ENCODE results near the gene RXFP4.

Gene RXFP4

DNA sequence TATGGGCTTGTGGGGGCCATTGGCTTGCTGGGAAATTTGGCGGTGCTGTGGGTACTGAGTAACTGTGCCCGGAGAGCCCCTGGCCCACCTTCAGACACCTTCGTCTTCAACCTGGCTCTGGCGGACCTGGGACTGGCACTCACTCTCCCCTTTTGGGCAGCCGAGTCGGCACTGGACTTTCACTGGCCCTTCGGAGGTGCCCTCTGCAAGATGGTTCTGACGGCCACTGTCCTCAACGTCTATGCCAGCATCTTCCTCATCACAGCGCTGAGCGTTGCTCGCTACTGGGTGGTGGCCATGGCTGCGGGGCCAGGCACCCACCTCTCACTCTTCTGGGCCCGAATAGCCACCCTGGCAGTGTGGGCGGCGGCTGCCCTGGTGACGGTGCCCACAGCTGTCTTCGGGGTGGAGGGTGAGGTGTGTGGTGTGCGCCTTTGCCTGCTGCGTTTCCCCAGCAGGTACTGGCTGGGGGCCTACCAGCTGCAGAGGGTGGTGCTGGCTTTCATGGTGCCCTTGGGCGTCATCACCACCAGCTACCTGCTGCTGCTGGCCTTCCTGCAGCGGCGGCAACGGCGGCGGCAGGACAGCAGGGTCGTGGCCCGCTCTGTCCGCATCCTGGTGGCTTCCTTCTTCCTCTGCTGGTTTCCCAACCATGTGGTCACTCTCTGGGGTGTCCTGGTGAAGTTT lies 550 bp downstream of the RXFP4 start:
- no peaks in the 10 kb centered on the region for H3K27me3 ChIP-seq (ENCODE audit: control insufficient read depth, insufficient read depth, low read length)
- H3K4me3 ChIP-seq (ENCODE audit: low read length), result no peak overlapping the region
- H3K36me3 ChIP-seq (ENCODE audit: control insufficient read depth, insufficient read depth, low read length), result no peaks in the 10 kb centered on the region
- no CpG with 5 or more reads among the region's 29 CpGs for whole genome bisulfite sequencing (ENCODE audit: insufficient coverage, insufficient read length)
- H3K4me1 ChIP-seq (ENCODE audit: control insufficient read depth, insufficient read depth, low read length), result peaks cover 4% of the 10 kb centered on the region; the same call in 1 of the 2 replicates
- H3K9me3 ChIP-seq (ENCODE audit: control insufficient read depth, insufficient read depth, low read length), result no peaks in the 10 kb centered on the region
- H3K27ac ChIP-seq (ENCODE audit: low read length), result no peak overlapping the region
- no peak for DNase-seq (ENCODE audit: low read depth, low spot score)

GRCh38 chr1:155942578-155943141 lies 1.2 kb downstream of the RXFP4 start:
- Histone ChIP-seq H3K27ac (ENCODE audit: low read length) (no peak overlapping the region), H3K4me3 (ENCODE audit: low read length) (no peak overlapping the region), H3K4me1 (ENCODE audit: control insufficient read depth, insufficient read depth, low read length) (peaks cover 4% of the 10 kb centered on the region; the same call in 1 of the 2 replicates), H3K27me3 (ENCODE audit: control insufficient read depth, insufficient read depth, low read length) (no peaks in the 10 kb centered on the region), H3K9me3 (ENCODE audit: control insufficient read depth, insufficient read depth, low read length) (no peaks in the 10 kb centered on the region), H3K36me3 (ENCODE audit: control insufficient read depth, insufficient read depth, low read length) (no peaks in the 10 kb centered on the region; the same call in 1 of the 2 replicates)
- WGBS (ENCODE audit: insufficient coverage, insufficient read length), result no CpG with 5 or more reads among the region's 11 CpGs
- DNase-seq (ENCODE audit: low read depth, low spot score), result no peak

DNA sequence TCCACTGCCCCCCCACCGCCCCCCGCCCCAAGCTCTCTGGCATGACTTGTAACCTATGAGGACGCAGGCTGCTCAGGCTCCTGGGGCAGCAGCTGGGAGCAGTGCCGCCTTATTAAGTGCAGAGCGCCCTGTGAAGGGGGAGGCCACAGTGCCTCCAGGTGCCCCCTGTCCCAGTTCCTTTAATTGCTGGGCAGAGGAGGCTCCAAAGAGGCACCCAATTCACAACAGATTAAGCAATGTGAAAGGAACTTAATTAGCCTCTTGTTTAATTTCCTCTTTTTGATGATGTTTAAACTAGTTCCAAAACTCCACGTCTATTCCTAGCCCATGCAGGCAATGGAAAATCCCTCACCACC lies 3.0 kb downstream of the RXFP4 start:
- H3K36me3 ChIP-seq (ENCODE audit: control insufficient read depth, insufficient read depth, low read length), result no peaks in the 10 kb centered on the region; the same call in 1 of the 2 replicates
- no CpG with 5 or more reads among the region's 6 CpGs for WGBS (ENCODE audit: insufficient coverage, insufficient read length)
- H3K4me3 ChIP-seq (ENCODE audit: low read length), result no peak overlapping the region
- no peaks in the 10 kb centered on the region for H3K27me3 ChIP-seq (ENCODE audit: control insufficient read depth, insufficient read depth, low read length)
- no peak for DNase-seq (ENCODE audit: low read depth, low spot score)
- H3K9me3 ChIP-seq (ENCODE audit: control insufficient read depth, insufficient read depth, low read length), result no peaks in the 10 kb centered on the region
- peaks cover 4% of the 10 kb centered on the region; the same call in 1 of the 2 replicates for H3K4me1 ChIP-seq (ENCODE audit: control insufficient read depth, insufficient read depth, low read length)
- H3K27ac ChIP-seq (ENCODE audit: low read length), result no peak overlapping the region

DNA sequence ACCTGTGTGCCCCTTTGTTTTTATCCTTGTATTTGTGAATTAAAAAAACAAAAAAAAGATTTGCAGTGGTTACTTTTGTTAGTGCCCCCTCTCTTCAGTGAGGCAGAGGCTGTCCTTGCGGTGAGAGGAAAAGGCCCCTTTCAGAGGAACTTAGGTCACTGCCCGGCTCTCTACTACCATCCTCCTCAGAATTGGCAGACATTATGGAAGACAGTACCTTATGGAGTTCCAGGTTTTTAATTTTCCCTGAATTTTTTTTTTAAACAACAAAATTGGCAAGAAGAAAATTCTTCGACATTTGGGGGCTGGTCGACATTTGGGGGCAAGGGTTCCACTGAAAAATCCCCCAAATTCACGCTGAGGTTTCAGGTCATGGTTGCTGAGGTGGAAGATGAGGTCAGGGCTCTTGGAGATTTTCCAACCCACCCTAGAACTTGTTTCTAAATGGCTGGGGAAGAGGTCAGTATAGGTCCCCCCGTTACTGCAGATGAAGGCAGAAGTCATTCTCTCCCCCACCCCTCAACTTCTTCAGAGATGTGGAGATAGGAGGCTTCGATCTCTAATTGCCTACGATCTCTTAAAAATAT lies 5.3 kb downstream of the RXFP4 start:
- H3K4me1 ChIP-seq (ENCODE audit: control insufficient read depth, insufficient read depth, low read length), result peaks cover 3% of the 10 kb centered on the region; the same call in 1 of the 2 replicates
- H3K9me3 ChIP-seq (ENCODE audit: control insufficient read depth, insufficient read depth, low read length), result no peaks in the 10 kb centered on the region
- no peak for DNase-seq (ENCODE audit: low read depth, low spot score)
- WGBS (ENCODE audit: insufficient coverage, insufficient read length), result no CpG with 5 or more reads among the region's 8 CpGs
- H3K27ac ChIP-seq (ENCODE audit: low read length), result no peak overlapping the region
- H3K27me3 ChIP-seq (ENCODE audit: control insufficient read depth, insufficient read depth, low read length), result no peaks in the 10 kb centered on the region
- H3K36me3 ChIP-seq (ENCODE audit: control insufficient read depth, insufficient read depth, low read length), result peaks cover 18% of the 10 kb centered on the region
- no peak overlapping the region for H3K4me3 ChIP-seq (ENCODE audit: low read length)

DNA sequence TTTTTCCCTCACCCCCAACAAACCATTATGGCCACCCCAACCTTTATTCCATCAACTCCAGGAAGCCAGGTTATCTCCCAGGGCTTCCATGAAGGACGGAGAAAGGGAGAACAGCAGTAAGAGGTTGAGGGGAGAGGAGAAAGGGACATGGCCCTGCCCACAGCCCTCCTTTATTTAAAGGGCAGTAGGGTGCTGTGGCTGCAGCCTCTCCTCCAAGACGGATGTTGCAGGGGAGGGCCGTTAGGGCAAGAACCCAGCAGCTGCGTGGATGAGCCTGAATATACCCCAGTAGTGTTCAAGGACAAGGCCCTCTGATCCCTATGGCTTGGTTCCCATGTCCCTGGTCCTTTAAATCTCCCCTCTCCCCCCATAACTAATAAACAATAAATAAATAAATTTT lies 5.9 kb downstream of the RXFP4 start:
- Histone ChIP-seq H3K4me3 (ENCODE audit: low read length) (no peak overlapping the region), H3K36me3 (ENCODE audit: control insufficient read depth, insufficient read depth, low read length) (peaks cover 24% of the 10 kb centered on the region), H3K27ac (ENCODE audit: low read length) (no peak overlapping the region), H3K4me1 (ENCODE audit: control insufficient read depth, insufficient read depth, low read length) (peaks cover 3% of the 10 kb centered on the region; the same call in 1 of the 2 replicates), H3K27me3 (ENCODE audit: control insufficient read depth, insufficient read depth, low read length) (no peaks in the 10 kb centered on the region), H3K9me3 (ENCODE audit: control insufficient read depth, insufficient read depth, low read length) (no peaks in the 10 kb centered on the region)
- no peak for DNase-seq (ENCODE audit: low read depth, low spot score)
- WGBS (ENCODE audit: insufficient coverage, insufficient read length), result no CpG with 5 or more reads among the region's 4 CpGs

DNA sequence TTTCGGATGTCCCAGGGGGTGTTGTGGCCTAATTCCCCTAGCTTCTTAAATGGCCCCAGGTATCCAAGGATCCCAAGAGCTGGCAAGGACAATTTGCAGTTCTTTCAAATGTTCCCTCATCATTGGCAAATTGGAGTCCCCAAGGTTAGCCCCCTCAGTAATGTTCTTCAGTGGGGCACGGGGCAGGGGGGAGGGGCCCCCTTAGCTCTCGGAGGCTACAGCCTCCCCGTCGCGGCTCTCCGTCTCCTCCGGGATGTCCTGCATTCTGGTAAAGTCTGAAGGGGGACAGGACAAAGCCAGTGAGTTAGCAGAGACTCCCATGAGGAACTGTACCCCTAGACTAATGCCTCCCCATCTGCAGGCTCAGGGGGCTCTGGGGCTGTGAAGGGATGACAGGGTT lies 6.3 kb downstream of the RXFP4 start:
- no peak for DNase-seq (ENCODE audit: low read depth, low spot score)
- Histone ChIP-seq H3K27me3 (ENCODE audit: control insufficient read depth, insufficient read depth, low read length) (no peaks in the 10 kb centered on the region), H3K36me3 (ENCODE audit: control insufficient read depth, insufficient read depth, low read length) (peaks cover 28% of the 10 kb centered on the region), H3K9me3 (ENCODE audit: control insufficient read depth, insufficient read depth, low read length) (no peaks in the 10 kb centered on the region), H3K27ac (ENCODE audit: low read length) (no peak overlapping the region), H3K4me3 (ENCODE audit: low read length) (no peak overlapping the region), H3K4me1 (ENCODE audit: control insufficient read depth, insufficient read depth, low read length) (peaks cover 3% of the 10 kb centered on the region; the same call in 1 of the 2 replicates)
- WGBS (ENCODE audit: insufficient coverage, insufficient read length), result no CpG with 5 or more reads among the region's 8 CpGs

DNA sequence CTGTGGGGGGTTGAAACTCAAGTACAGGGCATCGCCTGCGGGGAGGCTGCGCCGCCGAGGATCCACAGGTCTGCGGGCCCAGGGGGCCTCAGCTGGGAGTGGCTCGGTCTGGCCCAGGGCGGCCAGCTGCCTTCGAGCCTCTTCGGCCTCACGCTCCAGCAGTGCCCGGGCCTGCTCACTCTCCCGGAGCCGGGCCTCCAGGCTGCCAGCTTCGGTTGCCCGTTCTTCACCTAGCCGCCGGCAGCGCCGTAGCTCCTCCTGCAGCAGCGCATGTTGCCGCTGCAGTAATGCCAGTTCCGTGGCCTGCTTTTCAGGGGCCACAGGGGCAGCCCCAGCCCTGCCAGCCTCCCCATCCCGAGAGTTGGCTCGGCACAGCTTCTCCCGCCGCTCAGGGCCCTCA lies 9.4 kb downstream of the RXFP4 start:
- Histone ChIP-seq H3K4me3 (ENCODE audit: low read length) (no peak overlapping the region), H3K36me3 (ENCODE audit: control insufficient read depth, insufficient read depth, low read length) (peaks cover 34% of the 10 kb centered on the region), H3K9me3 (ENCODE audit: control insufficient read depth, insufficient read depth, low read length) (no peaks in the 10 kb centered on the region), H3K27ac (ENCODE audit: low read length) (no peak overlapping the region), H3K27me3 (ENCODE audit: control insufficient read depth, insufficient read depth, low read length) (no peaks in the 10 kb centered on the region), H3K4me1 (ENCODE audit: control insufficient read depth, insufficient read depth, low read length) (no peaks in the 10 kb centered on the region; the same call in 1 of the 2 replicates)
- no peak for DNase-seq (ENCODE audit: low read depth, low spot score)
- WGBS (ENCODE audit: insufficient coverage, insufficient read length), result no CpG with 5 or more reads among the region's 27 CpGs

DNA sequence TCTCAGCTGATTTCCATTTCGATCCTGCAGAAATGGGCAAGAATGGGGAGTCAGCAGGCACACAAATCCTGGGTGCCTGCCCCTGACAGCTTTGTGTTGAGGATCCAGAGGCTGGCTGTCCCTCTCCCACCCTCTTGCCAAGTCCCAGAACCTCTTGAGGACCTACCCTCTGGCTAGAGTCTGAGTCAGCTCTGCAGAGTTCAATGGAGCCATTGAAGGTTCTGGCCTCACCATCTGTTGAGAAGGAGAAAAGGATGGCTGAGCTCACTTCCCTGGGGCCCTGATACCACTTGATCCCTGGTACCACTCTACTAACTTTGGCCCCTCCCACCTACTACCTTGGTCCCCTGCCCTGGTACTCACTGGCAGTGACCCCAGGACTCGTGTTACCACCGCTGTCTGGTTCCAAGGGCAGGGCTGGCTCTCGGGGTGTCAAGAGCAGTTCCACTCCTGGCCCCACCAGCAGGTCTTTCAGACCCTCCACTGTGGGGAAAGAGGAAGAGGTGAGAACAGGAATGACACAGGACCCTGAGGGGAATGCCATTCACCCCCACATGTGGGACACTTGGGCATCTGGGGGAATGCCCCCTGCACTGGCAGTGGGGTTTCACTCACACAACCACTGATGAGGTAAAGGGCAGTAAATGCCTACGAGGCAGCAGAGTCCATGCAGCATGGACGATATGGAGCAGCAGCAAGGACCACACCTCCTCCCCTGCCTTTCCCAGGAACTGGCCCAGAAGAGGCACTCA lies 10.5 kb downstream of the RXFP4 start:
- Histone ChIP-seq H3K36me3 (ENCODE audit: control insufficient read depth, insufficient read depth, low read length) (peaks cover 34% of the 10 kb centered on the region), H3K4me3 (ENCODE audit: low read length) (no peak overlapping the region), H3K27ac (ENCODE audit: low read length) (no peak overlapping the region), H3K4me1 (ENCODE audit: control insufficient read depth, insufficient read depth, low read length) (no peaks in the 10 kb centered on the region; the same call in 1 of the 2 replicates), H3K27me3 (ENCODE audit: control insufficient read depth, insufficient read depth, low read length) (no peaks in the 10 kb centered on the region), H3K9me3 (ENCODE audit: control insufficient read depth, insufficient read depth, low read length) (no peaks in the 10 kb centered on the region)
- no peak for DNase-seq (ENCODE audit: low read depth, low spot score)
- no CpG with 5 or more reads among the region's 6 CpGs for WGBS (ENCODE audit: insufficient coverage, insufficient read length)

DNA sequence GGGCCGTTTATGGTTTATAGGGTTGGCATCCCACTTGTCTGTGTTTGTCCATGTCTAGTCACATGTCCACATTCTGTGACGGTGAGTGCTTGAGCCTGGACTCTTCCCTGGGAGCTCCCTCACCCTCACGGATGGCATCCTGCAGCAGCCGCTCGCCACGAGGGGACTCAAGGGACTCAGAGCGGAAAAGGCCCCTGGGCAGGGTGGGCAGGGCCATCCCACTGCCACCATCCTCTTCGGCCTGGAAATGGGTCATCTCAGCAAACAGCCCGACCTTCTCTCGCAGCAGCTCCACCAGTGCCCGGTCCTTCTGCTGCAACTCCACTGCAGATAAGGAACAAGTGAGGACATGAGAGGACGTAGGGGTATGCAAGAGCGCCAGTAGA lies 11.1 kb downstream of the RXFP4 start:
- WGBS (ENCODE audit: insufficient coverage, insufficient read length), result no CpG with 5 or more reads among the region's 13 CpGs
- peaks cover 34% of the 10 kb centered on the region for H3K36me3 ChIP-seq (ENCODE audit: control insufficient read depth, insufficient read depth, low read length)

GRCh38 chr1:155954645-155955044 lies 13.2 kb downstream of the RXFP4 start:
- no peak for DNase-seq (ENCODE audit: low read depth, low spot score)
- Histone ChIP-seq H3K36me3 (ENCODE audit: control insufficient read depth, insufficient read depth, low read length) (peaks cover 42% of the 10 kb centered on the region), H3K4me3 (ENCODE audit: low read length) (no peak overlapping the region), H3K27me3 (ENCODE audit: control insufficient read depth, insufficient read depth, low read length) (no peaks in the 10 kb centered on the region), H3K9me3 (ENCODE audit: control insufficient read depth, insufficient read depth, low read length) (no peaks in the 10 kb centered on the region), H3K27ac (ENCODE audit: low read length) (no peak overlapping the region), H3K4me1 (ENCODE audit: control insufficient read depth, insufficient read depth, low read length) (no peaks in the 10 kb centered on the region; the same call in 1 of the 2 replicates)
- no CpG with 5 or more reads among the region's 3 CpGs for WGBS (ENCODE audit: insufficient coverage, insufficient read length)

More for the DNA sequence above, 11.1 kb downstream of the RXFP4 start:
- Histone ChIP-seq H3K4me1 (ENCODE audit: control insufficient read depth, insufficient read depth, low read length) (no peaks in the 10 kb centered on the region; the same call in 1 of the 2 replicates), H3K9me3 (ENCODE audit: control insufficient read depth, insufficient read depth, low read length) (no peaks in the 10 kb centered on the region), H3K4me3 (ENCODE audit: low read length) (no peak overlapping the region), H3K27me3 (ENCODE audit: control insufficient read depth, insufficient read depth, low read length) (no peaks in the 10 kb centered on the region), H3K27ac (ENCODE audit: low read length) (no peak overlapping the region)
- DNase-seq (ENCODE audit: low read depth, low spot score), result no peak

Measured in iPS DF 6.9 (cell line).